Stimulated activated CD8-positive, alpha-beta memory T cell treated with anti-CD3 and anti-CD28 coated beads, Interleukin-15, amount 100 ng/mL, for 4 hours (primary cell): ENCODE results near the gene SLC9C2.
"Not testable (repeated sequence)": the region's sequence is repeated elsewhere in the genome, so short reads cannot be mapped to it uniquely, and the experiment has no call there.

Source experiments
- DNase-seq, 2 donors: peaks; one replicate each; pipeline ENCODE4 v3.0.0-alpha.2; 2020; ENCODE audit warnings: low read depth in 2 of 2

SLC9C2 gene, protein sequence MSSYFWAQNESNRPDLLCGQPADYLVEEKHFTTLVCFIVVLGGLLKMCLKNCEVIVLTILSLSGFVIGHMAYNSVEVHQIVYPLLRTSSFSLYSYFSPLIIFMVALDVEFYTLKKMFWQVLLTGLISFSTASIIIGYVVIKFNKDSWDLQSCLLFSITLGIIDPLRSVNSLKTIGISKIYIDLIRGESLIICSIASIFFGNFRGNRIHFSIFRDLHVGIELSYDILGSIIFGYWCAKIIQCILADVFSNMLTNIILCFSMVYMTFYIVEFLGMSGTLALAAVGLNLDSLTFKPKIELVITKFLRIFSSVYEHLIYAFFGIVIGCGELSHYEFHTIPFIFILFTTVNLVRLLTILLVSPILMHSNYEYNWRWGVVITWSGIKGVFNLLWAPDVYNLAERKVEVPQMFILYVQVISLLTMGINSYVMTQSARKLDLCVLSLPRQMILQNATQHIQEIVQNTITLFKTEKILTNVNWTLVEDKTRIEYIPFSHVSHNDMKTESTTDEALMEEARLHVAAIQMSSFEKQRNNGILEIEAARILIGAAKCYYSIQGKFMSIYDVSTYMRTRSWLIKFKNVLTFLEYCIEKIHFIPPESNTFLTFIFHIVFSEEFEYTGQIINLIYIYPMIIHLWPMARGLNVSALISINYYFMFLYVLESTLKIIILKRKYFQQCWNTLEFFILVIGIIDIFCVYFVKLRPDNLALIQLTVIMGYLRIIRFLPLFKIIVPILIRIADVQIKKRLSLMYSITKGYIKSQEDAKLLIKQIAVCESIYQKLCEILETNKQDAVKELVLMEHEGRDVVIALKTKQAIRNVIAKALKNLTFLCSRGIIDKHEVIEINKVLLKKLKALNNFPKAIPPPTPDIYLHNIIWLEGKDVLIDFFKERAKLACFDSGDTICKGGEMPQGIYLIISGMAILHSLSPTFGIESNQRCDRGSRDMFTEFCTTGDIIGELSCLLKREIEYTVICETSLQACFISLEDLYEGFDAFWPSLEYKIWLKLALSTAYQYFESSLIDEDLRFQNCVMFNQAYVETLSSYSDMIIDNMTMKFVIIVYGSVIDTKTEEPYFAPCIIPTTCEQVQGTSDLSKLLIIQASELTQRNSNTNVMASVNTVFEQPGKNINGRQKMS

DNA sequence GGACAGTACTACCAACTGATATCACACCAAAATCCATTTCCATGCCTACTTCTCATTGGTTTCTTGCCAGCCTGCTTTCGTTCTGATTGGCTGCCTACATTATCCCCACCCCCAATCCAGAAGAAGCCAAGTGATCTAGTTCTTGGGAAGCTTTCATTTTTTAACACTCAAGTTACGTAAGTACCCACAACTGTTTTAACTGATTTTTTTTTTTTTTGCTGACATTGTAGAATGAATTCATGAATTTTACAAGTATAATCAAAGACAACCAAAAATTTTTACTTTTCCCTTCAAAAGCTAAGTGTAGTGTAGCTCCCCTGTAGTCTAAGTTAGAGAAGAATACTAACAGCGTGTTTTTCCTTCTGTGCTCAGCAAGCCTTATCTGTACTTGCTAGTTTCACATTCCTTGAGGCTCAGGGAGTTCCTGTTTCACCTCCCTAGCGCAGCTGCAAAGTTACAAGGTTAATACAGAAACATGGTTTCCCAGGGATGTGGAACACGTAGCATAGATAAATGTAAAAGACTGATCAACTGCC lies at the start of gene SLC9C2:
Gene SLC9C2, minus strand, starts transcription at position 17 of the 536 bp plus-strand sequence. CDS start 1,296 bp downstream, outside the sequence.
- DNase-seq: no peak

DNA sequence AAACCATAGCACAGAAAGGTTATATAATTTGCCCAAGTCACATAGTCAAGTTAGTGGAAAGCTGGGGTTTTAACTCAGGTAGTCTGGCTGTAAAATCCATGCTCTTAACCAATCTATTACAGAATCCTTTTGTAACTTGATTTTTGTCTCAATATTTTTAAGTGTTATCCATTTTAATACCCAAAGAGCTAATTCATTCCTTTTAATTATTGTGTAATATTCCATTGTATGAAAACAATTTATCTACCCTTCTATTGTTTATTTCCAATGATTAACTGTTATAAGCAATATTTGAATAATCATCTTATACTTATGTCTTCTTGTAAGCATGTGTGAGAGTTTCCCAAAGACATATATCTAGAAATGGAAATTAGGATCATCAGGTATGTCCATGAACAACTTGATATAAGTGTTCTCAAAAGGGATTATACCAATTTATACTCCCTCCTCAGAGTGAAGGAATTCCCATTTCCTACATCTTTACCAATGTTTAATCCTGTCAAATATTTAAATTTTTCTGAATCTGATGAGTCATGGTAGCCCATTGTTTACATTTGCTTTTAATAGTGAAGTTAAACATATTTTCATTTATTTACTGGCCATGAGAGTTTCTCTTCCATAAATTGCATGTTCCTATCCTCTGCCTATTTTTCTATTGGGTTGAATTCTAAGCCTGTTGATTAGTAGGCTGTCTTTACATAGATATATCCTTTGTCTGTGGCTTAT lies 46.2 kb upstream of the SLC9C2 start:
- DNase-seq: no peak

DNA sequence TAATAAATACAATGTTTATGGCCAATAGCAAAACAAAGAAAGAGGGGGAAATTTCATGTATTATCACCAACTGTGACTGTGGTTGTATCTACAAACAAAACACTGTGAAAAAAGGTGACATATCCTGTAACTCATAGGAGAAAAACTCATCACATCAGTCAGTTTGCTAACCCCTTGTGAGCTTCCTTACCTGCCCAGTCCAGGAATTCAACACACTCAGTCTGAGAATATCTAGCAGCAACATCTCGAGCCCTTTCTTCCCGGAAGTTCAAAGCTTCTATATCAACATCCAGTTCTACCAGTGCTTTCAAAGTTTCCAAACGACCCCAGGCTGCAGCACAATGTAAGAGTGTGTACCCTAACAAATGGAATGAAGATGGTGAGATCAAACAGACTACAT lies 43.8 kb upstream of the SLC9C2 start:
- no peak for DNase-seq

DNA sequence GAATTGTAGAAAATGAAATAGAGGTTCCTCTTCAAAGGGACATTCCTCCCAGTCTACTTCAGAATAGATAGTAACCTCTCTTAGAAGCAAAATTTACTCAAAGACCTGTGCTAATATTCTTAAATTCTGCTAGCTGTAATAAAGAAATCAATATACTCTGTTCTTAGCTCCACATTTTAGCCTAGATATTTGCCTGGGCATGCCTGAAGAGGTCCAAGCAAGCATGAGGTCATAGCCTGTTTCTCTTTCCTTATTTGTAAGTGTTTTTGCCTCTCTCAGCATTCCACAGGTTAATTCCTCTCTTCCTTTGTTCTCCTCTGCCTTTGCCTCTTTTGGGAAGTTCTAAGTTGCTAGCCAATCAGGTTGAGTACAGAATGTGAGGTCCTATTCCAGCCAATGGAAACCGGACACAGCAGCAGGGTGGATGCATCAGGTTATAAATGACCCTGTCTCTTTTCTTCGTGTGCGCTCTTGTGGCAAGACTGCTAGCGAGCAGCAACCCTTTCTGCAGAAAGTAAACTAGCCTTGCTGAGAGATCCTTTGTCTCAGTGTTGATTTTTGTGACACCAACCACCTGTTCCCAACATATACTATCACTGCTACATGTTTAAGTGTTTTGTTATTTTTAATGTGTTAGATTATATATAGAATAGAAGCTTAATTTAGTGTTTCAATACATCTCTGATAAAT lies 39.7 kb upstream of the SLC9C2 start:
- DNase-seq: not testable (repeated sequence)

DNA sequence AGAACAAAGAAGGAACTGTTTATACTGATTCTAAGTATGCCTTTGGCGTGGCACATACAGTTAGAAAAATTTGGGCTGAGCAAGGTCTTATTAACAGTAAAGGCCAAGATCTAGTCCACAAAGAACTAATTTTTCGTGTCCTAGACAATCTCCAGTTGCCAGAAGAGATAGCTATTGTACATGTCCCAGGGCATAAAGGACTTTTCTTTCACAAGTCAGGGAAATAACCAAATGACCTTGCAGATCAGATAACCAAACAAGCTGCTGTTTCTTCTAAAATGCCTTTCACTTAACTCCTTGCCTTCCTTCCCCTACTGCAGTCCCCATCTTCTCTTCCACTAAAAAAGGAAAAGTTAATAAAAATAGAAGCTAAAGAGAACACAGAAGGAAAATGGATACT lies 36.2 kb upstream of the SLC9C2 start:
- DNase-seq: no peak

DNA sequence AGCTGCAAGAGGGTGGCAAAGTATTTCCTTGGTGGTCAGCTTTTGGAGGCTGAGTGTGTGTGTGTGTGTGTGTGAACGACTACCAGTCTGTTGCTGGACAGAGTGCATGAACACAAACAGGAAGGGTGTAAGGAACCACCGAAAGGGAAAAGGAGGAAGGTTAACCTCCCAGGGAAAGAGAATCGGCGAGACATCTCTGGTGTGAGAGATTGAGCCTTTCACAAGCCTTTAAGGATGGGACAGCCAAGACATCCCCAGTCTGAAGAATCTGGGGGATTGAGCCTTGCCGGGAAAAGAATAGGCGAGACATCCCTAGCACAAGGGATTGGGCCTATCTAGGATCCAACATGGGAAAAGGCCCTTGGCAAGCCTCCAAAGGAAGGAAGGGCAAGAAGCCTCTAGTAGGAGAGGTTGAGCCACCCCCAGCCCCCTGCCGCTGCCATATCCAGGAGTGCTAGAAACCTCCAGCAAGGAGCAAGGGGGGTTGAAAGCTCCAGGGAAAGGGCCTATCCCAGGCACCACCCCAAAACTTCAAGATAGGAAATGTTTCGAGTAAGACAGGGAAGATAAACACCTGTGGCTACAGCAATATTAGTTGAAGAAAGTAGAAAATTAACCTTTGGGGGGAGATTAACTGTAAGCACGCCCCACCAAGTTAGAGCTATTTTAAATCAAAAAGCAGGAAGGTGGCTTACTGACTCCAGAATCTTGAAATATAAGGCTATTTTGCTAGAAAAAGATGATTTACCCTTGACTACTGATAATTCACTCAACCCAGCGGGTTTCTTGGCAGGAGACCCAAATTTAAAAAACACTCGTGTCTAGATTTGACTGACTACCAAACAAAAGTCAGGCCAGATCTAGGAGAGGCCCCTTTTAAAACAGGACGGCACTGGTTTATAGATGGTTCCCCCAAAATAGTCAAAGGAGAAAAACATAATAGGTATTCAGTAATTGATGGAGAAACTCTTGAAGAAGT lies 35.5 kb upstream of the SLC9C2 start:
- DNase-seq: no peak

DNA sequence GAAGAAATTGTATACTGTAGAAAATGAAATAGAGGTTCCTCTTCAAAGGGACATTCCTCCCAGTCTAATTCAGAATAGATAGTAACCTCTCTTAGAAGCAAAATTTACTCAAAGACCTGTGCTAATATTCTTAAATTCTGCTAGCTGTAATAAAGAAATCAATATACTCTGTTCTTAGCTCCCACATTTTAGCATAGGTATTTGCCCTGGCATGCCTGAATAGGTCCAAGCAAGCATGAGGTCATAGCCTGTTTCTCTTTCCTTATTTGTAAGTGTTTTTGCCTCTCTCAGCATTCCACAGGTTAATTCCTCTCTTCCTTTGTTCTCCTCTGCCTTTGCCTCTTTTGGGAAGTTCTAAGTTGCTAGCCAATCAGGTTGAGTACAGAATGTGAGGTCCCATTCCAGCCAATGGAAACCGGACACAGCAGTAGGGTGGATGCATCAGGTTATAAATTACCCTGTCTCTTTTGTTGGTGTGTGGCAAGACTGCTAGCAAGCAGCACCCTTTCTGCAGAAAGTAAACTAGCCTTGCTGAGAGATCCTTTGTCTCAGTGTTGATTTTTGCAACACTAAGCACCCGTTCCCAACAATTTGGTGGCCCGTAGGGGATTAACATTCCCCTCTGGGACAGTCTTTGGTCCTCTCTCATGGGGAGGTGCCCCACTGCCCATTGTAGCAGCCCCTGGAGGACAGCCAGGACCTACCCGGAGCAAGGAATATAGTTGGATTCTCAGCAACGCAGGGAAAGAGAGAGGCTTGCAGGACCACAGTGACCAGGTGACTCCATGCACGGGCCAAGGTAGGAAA lies 34.6 kb upstream of the SLC9C2 start:
- DNase-seq: not testable (repeated sequence)

DNA sequence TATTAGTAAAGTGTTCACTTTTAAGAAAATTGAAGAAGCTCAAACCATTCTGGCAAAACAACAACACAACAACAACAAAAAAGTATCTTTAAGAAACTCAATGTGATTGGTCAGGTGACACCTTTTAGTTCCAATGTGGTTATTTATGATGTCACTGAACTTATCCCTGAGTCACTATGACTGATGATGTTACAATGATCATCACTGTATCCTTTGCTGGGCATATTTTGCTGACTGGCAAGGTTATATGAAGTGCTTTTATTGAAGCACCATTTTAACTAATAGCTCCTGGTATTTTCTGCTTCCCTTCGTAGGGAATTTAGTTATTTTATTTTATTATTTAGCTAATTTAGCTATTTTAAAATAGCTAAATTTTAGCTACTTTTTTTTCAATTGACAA lies 32.2 kb upstream of the SLC9C2 start, which contains the start of gene TEX50:
Gene TEX50, plus strand, starts transcription at position 223 of the 400 bp plus-strand sequence. CDS start 184 bp downstream, outside the sequence.
- no peak for DNase-seq

DNA sequence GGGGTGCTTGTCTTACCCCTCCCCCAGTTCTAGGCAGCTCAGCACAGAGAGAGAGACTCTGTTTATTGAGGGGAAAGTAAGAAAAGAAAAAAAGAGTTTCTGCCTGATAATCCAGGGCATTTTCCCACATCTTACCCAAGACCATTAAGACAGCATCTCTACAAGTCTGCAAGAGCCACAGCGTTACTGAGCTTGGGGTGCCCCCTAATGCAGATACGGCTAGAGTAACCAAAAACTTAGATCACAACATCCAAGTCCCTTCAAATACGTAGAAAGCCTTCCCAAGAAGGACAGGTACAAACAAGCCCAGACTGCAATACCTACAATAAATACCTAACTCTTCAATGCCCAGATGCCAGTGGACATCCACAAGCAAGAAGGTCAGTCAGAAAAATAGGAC lies 26.0 kb upstream of the SLC9C2 start:
- DNase-seq: no peak

DNA sequence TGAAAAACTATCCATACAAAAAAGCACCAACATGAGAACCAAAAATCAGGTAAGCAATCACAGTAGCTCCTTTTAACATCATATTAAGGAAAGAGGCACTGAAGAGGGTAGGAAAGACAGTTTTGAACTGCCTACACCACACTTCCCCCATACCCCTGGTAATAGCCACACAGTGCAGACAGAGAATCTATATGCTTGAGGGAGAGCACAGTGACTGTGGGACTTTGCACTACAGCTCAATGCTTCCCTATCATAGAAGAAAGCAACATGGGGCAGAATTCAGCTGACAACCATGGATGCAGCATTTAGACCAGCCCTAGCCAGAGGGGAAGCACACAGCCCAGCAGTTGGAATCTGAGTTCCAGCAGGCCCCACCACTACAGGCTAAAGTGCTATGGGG lies 24.4 kb upstream of the SLC9C2 start:
- no peak for DNase-seq

DNA sequence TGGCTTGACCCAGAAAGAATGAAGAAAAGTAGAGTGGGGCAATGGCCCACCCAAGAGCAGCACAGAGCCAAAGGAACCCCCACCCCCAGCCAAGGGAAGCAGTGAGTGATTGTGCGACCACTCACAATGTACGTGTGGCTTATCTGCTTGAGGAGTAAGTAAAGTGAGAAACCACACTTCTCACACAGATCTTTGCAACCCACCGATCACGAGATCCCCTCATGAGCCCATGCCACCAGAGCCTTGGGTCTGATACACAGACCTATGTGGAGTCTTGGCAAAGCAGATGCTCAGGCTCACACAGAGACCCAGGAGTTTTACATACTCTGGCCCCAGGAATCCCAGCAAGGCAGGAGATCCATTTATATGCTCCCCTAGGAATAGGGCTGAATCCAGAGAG lies 14.0 kb upstream of the SLC9C2 start:
- no peak for DNase-seq

DNA sequence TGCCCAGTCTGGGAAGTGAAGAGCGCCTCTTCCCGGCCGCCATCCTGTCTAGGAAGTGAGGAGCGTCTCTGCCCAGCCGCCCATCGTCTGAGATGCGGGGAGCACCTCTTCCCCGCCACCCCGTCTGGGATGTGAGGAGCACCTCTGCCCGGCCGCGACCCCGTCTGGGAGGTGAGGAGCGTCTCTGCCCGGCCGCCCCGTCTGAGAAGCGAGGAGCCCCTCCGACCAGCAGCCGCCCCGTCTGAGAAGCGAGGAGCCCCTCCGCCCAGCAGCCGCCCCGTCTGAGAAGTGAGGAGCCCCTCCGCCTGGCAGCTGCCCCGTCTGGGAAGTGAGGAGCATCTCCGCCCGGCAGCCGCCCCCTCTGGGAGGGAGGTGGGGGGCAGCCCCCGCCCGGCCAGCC lies 10.2 kb upstream of the SLC9C2 start:
- not testable (repeated sequence) for DNase-seq

DNA sequence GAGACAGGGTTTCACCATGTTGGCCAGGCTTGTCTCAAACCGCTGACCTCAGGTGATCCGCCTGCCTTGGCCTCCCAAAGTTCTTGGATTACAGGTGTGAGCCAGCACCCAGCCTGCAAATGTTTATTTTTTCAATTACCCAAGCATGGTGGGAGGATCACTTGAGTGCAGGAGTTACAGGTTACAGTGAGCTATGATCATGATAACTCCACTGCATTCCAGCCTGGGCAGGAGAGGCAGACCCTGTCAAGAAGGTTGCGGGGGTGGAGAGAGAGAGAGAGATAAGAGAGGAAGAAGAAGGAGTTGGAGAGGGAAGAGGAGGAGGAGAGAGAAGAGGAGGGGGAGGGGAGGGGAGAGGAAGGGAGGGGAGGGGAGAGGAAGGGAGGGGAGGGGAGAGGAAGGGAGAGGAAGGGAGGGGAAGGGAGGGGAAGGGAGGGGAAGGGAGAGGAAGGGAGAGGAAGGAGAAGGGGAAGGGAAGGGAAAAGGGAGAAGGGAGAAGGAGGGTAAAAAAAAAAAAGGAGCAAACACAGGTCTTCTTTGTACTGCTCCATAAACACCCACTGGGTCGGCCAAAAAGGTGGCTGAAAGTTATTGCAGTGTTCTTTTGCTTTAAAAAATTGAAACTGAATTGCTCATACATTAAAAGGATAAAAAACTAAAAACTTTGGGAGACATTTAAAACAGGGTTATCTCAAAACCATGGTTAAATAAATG lies 5.8 kb upstream of the SLC9C2 start:
- no peak for DNase-seq

DNA sequence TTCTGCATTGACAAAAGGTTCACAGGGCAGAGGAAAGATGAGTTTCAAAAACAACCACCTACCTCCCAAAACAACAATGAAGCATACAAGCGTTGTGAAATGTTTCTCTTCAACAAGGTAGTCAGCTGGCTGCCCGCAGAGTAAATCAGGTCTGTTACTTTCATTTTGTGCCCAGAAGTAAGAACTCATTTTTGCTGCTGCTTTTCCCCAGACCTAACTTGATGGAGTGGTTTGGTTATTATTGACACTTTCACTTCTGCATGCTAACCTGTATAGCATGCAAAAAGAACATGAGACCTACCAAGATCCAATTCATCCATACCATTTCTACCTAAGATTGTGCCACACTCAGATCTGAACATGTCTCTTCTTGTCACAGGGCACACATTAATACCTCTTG lies 1.3 kb downstream of the SLC9C2 start:
- DNase-seq: no peak

DNA sequence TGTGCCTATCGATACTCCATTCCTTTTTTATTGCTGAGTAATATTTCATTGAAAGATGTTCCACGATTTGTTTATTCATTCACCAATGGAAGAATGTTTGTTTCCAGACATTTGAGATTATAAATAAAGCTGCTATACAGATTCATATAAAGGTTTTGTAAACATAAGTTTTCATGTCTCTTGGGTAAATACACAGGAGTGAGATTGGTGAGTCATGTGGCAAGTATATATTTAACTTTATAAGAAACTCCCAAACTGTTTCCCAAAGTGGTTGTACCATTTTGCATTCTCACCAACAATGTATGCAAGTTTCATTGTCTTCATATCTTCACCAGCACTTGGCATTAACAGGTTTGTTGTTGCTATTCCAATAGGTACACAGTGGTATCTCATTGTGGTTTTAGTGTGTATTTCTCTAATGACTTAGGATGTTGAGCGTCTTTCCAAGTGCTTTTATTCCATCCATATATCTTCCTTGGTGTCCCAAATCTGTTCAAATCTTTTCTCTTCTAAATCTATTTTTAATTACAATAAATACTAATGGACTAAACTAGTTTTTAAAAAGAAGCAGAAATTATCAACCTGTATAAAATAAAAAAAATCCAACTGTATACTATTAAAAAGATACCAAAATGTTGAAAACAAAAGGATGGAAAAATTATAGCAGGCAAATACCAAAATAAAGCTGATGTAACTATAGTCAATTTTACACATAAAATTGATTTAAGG lies 6.6 kb downstream of the SLC9C2 start:
- DNase-seq: no peak

DNA sequence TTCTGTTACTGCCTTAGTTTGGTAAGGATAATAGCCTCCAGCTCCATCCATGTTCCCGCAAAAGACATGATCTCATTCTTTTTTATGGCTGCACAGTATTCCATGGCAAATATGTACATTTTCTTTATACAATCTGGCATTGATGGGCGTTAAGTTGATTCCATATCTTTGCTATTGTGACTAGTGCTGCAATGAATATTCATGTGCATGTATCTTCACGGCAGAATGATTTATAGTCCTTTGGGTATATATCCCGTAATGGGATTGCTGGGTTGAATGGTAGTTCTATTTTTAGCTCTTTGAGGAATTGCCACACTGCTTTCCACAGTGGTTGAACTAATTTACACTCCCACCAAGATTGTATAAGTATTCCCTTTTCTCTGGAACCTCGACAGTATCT lies 11.7 kb downstream of the SLC9C2 start:
- not testable (repeated sequence) for DNase-seq

DNA sequence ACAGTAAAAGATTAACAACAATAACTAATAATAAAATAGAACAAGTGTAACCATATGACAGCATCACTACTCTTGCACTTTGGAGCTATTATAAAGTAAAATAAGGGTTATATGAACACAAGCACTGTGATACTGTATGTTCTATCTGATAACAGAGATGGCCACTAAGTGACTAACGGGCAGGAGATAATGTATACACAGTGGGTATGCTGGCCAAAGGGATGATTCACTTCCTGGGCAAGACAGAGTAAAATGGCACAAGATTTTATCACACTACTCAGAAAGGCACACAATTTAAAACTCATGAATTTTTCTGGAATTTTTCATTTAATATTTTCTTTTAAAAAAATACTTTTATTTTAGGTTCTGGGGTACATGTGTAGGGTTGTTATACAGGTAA lies 12.3 kb downstream of the SLC9C2 start:
- no peak for DNase-seq
